A549 (cell line): ENCODE data around the gene OR1S1.

Experiments used
- CHD2 ChIP-seq: fragments of 150-350 bp; IDR thresholded peaks from 2 replicates; pipeline ENCODE4 v1.6.1; 2014; ENCODE audit warnings: low read length; ENCODE audit not compliant: partially characterized antibody
- CTCF ChIP-seq: fragments of >200 bp; sonication (Bioruptor Twin); formaldehyde crosslinking; IDR thresholded peaks from 3 replicates; pipeline ENCODE4 v1.5.1; 2016
- JUN ChIP-seq, 2 experiments: fragments of >200 bp; sonication (Bioruptor Twin); formaldehyde crosslinking; IDR thresholded peaks; 2 replicates in 1 of 2; 3 replicates in 1 of 2; pipeline ENCODE4 v1.6.1; 2016 to 2017
- POLR2A ChIP-seq: IDR thresholded peaks from 2 replicates; pipeline ENCODE4 v1.6.1; 2012; ENCODE audit warnings: mild to moderate bottlenecking, low read length
- USF2 ChIP-seq: fragments of 450-650 bp; IDR thresholded peaks from 2 replicates; pipeline ENCODE4 v1.6.1; 2014; ENCODE audit warnings: antibody characterized with exemption

- no peak for TF ChIP-seq CTCF
- no peak for TF ChIP-seq POLR2A
- no peak for TF ChIP-seq CHD2
- TF ChIP-seq JUN (IDR thresholded peaks at IDR 0.05) = no peak
- no peak for TF ChIP-seq USF2
Observed at GRCh38 chr11:58204042-58204441, 8.5 kb upstream of the OR1S1 start, which contains the start of gene OR1S2.
